Hepatocyte (in vitro differentiated cells): ENCODE measurements around the gene STK11. TPM values are rescaled to one million over a fixed set of nuclear protein-coding genes. Genes with fewer than 3 reads are reported as not detected.

Experiments used
- DNase-seq: peaks from one replicate; pipeline ENCODE4 v3.0.0-alpha.2; 2016; ENCODE audit warnings: low spot score
- H2AFZ ChIP-seq: fragments of 200-600 bp; sonication (generic); 2 replicates; pipeline ENCODE4 v1.6.0; 2016; ENCODE audit warnings: antibody characterized with exemption, mild to moderate bottlenecking
- H3K27ac ChIP-seq: fragments of 200-600 bp; sonication (generic); 2 replicates; pipeline ENCODE4 v1.5.1; 2016; ENCODE audit warnings: mild to moderate bottlenecking
- H3K27me3 ChIP-seq: fragments of 200-600 bp; sonication (generic); 2 replicates; pipeline ENCODE4 v1.6.1; 2016
- H3K36me3 ChIP-seq: fragments of 200-600 bp; sonication (generic); replicated peaks from 2 replicates; pipeline ENCODE4 v1.5.1; 2016; ENCODE audit warnings: low read depth; ENCODE audit not compliant: insufficient read depth
- H3K4me1 ChIP-seq: fragments of 200-600 bp; sonication (generic); 2 replicates; pipeline ENCODE4 v1.5.1; 2016; ENCODE audit warnings: mild to moderate bottlenecking, moderate library complexity; ENCODE audit not compliant: insufficient read depth
- H3K4me2 ChIP-seq: fragments of 200-600 bp; sonication (generic); 2 replicates; pipeline ENCODE4 v1.6.0; 2016
- H3K4me3 ChIP-seq: fragments of 200-600 bp; sonication (generic); 2 replicates; pipeline ENCODE4 v1.5.1; 2016; ENCODE audit warnings: mild to moderate bottlenecking
- H3K79me2 ChIP-seq: fragments of 200-600 bp; sonication (generic); 2 replicates; pipeline ENCODE4 v1.6.0; 2017; ENCODE audit warnings: mild to moderate bottlenecking
- H3K9me2 ChIP-seq: fragments of 200-600 bp; sonication (generic); replicated peaks from 2 replicates; pipeline ENCODE4 v1.6.0; 2017; ENCODE audit warnings: mild to moderate bottlenecking; ENCODE audit not compliant: insufficient read depth
- H3K9me3 ChIP-seq: fragments of 200-600 bp; sonication (generic); 2 replicates; pipeline ENCODE4 v1.5.1; 2016; ENCODE audit warnings: low read depth, mild to moderate bottlenecking
- H4K20me1 ChIP-seq: fragments of 200-600 bp; sonication (generic); 2 replicates; pipeline ENCODE4 v1.6.0; 2016; ENCODE audit warnings: mild to moderate bottlenecking; ENCODE audit not compliant: insufficient read depth, poor library complexity, severe bottlenecking
- EZH2 ChIP-seq: fragments of 200-600 bp; sonication (generic); IDR thresholded peaks from 2 replicates; pipeline ENCODE4 v1.6.1; 2016; ENCODE audit warnings: antibody characterized with exemption, mild to moderate bottlenecking, borderline replicate concordance
- EZH2phosphoT487 ChIP-seq: fragments of 200-600 bp; sonication (generic); IDR thresholded peaks from one replicate; pipeline ENCODE4 v1.6.1; 2018; ENCODE audit warnings: antibody characterized with exemption, mild to moderate bottlenecking, low read depth, moderate library complexity; ENCODE audit not compliant: unreplicated experiment, severe bottlenecking
- WGBS: methylation state at CpG from one replicate; pipeline ENCODE4 v1.1.6; 2016; ENCODE audit warnings: low lambda C conversion rate; ENCODE audit errors: missing lambda C conversion rate; 5-methylcytosine and 5-hydroxymethylcytosine counted together
- polyA plus RNA-seq: library from polyadenylated mRNA; unstranded; fragments of >200 nt; fragmentation: Nextera tagmentation; extraction: Ambion mirVana; gene quantifications from 2 replicates; pipeline ENCODE4 v1.2.1, GENCODE V29; 2016
- total RNA-seq: library from RNA; depleted of rRNA; stranded (reverse); fragments of >200 nt; gene quantifications from 2 replicates; pipeline ENCODE4 v1.2.3, GENCODE V29; 2014
- TF ChIP-seq, protein P1 (sequence below): fragments of 200-600 bp; sonication (generic); IDR thresholded peaks from 2 replicates; pipeline ENCODE4 v1.5.1; 2016; ENCODE audit warnings: antibody characterized with exemption, mild to moderate bottlenecking; ENCODE audit not compliant: poor library complexity

STK11 gene
- total and polyA plus RNA-seq, 2 experiments from 2014 or later = 48.9 to 76.6 TPM

DNA sequence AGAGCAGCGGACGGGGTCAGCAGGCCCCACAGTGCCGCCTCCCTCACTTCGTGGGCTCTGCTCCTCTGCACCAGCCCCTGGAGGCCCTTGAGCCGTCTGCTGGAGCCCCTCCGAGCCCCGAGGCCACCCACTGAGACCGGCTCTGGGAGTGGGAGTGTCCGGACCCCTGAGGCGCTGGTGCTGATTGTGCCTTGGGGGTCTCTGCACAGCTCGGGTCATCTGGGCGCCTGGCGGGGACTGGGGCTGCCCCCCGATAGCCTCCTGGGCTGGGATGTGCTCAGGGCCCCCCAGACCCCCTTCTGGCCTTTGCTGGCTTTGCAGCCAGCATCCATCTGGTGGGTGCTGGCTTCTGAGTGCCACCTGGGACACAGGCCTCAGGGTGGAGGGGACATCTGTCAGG lies 16.8 kb downstream of the STK11 start:
- peaks cover 21% of the 10 kb centered on the region for H4K20me1 ChIP-seq
- TF ChIP-seq EZH2 = no peak
- TF ChIP-seq, protein P1, sequence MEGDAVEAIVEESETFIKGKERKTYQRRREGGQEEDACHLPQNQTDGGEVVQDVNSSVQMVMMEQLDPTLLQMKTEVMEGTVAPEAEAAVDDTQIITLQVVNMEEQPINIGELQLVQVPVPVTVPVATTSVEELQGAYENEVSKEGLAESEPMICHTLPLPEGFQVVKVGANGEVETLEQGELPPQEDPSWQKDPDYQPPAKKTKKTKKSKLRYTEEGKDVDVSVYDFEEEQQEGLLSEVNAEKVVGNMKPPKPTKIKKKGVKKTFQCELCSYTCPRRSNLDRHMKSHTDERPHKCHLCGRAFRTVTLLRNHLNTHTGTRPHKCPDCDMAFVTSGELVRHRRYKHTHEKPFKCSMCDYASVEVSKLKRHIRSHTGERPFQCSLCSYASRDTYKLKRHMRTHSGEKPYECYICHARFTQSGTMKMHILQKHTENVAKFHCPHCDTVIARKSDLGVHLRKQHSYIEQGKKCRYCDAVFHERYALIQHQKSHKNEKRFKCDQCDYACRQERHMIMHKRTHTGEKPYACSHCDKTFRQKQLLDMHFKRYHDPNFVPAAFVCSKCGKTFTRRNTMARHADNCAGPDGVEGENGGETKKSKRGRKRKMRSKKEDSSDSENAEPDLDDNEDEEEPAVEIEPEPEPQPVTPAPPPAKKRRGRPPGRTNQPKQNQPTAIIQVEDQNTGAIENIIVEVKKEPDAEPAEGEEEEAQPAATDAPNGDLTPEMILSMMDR = no peak
- TF ChIP-seq EZH2phosphoT487 = no peak
- no peaks in the 10 kb centered on the region for H3K9me2 ChIP-seq
- no peak overlapping the region for H2AFZ ChIP-seq
- H3K4me2 ChIP-seq = no peak overlapping the region
- no peak for DNase-seq
- H3K9me3 ChIP-seq = no peaks in the 10 kb centered on the region
- 92% methylated on average over 14 of the region's 14 CpGs for WGBS
- H3K4me1 ChIP-seq = no peaks in the 10 kb centered on the region
- H3K27me3 ChIP-seq = no peaks in the 10 kb centered on the region
- no peaks in the 10 kb centered on the region for H3K36me3 ChIP-seq
- peaks cover 42% of the 10 kb centered on the region for H3K79me2 ChIP-seq
- no peak overlapping the region for H3K27ac ChIP-seq
- H3K4me3 ChIP-seq = no peak overlapping the region

DNA sequence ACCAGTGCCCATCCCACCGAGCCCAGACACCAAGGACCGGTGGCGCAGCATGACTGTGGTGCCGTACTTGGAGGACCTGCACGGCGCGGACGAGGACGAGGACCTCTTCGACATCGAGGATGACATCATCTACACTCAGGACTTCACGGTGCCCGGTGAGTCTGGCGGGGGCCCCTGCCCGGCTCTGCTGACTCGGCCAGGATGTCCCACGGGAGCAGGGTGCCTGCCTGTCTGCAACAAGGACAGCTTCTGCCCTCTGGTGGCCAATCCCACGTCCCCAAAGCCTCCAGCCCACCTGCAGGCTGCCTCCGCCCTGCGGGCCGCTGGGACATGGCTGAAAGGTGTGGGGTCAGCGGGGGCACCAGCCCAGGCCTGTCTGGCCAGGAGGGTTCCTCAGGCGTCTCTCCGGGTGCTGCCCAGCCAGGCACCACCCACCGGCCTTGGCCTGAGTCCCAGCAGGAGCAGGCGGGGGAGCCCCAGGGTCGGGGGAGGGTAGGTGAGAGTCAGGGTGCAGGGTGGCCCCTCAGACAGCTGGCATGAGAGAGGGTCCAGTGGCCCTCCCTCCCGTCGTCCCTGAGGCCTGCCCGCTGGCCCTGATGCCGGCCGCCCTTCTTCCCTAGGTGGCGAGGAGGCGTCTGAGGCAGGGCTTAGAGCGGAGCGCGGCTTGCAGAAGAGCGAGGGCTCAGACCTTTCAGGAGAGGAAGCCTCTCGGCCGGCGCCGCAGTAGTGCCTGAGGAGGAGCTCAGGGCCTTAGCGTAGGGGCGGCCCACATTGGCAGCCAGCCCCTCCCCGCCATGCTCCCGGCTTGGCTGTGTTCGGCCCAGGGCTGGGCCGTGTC lies 17.7 kb downstream of the STK11 start:
- Histone ChIP-seq H3K4me2 (no peak overlapping the region), H3K36me3 (no peaks in the 10 kb centered on the region), H3K4me1 (no peaks in the 10 kb centered on the region), H3K4me3 (no peak overlapping the region), H2AFZ (no peak overlapping the region), H3K27ac (no peak overlapping the region), H4K20me1 (peaks cover 13% of the 10 kb centered on the region), H3K27me3 (no peaks in the 10 kb centered on the region), H3K79me2 (peaks cover 33% of the 10 kb centered on the region), H3K9me3 (no peaks in the 10 kb centered on the region), H3K9me2 (no peaks in the 10 kb centered on the region)
- 88% methylated on average over 41 of the region's 48 CpGs for WGBS
- DNase-seq = peak; percentile 68
- TF ChIP-seq, protein P1 = peak; percentile 48
- TF ChIP-seq EZH2phosphoT487 (no peak), EZH2 (no peak)

DNA sequence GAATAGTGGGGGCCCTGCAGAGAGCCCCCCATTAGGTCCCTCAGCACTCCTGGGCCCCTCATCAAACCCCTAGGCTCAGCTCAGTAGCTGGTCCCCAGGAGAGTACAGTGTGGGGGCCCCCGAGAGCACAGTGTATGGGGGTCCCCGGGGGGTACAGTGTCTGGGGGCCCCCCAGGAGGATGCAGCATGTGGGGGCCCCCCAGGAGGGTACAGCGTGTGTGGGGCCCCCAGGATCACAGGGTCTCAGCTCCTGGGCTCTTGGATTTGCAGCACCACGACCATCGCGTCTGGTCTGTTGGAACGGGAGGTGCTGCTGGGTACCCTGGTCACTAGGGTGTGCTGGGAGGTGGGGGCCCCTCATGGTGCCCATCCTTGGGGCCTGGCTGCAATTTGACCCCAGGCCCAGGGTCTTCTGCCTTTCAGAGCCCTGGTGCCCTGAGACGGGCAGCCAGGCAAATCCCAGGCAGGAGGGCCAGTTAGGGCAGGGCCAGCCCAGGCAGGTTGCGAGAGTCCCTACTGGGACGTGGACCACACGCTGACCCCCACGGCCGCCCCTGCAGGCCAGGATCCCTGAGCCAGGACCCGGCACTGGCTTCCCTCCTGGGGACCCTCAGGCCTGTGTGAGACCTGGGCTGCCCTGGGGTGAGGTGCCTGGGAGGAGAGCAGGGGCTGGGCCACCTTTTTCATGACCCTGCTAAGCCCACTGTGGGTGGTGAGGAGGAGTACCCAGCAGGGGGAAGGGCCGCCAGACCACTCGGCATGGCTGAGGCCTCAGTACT lies 18.7 kb downstream of the STK11 start:
- Histone ChIP-seq H3K27me3 (no peaks in the 10 kb centered on the region), H3K4me1 (no peaks in the 10 kb centered on the region), H3K9me2 (no peaks in the 10 kb centered on the region), H3K4me2 (no peak overlapping the region), H3K27ac (no peak overlapping the region), H3K36me3 (no peaks in the 10 kb centered on the region), H2AFZ (no peak overlapping the region), H4K20me1 (peaks cover 8% of the 10 kb centered on the region), H3K4me3 (no peak overlapping the region), H3K79me2 (peaks cover 23% of the 10 kb centered on the region), H3K9me3 (no peaks in the 10 kb centered on the region)
- no peak for DNase-seq
- TF ChIP-seq EZH2 (no peak), EZH2phosphoT487 (no peak)
- TF ChIP-seq, protein P1 = no peak
- WGBS = over 99% methylated on average over 13 of the region's 16 CpGs
